OCI-LY7 (cell line): ENCODE results near the gene OR6N1. TPM values are rescaled to one million over a fixed set of nuclear protein-coding genes. Genes with fewer than 3 reads are reported as not detected.

Experiments used
- BruUV-seq: library from RNA; stranded (reverse); fragments of 400-500 nt; replicated peaks from 2 replicates; lab custom pipeline; 2021; lab: Mats Ljungman, UMichigan
- CTCF ChIA-PET: fragments of 300-600 bp; sonication (Branson Sonifier 250); formaldehyde crosslinking; loops from one replicate; lab custom pipeline; 2022; ENCODE audit warnings: antibody characterized with exemption; ENCODE audit not compliant: unreplicated experiment; lab: Charles Lee
- POLR2A ChIA-PET: fragments of 300-600 bp; sonication (Branson Sonifier 250); formaldehyde crosslinking; loops from one replicate; lab custom pipeline; 2022; ENCODE audit warnings: antibody characterized with exemption; lab: Charles Lee
- DNase-seq: peaks from one replicate; pipeline ENCODE4 v3.0.0-alpha.2; 2015; ENCODE audit warnings: low spot score
- H2AFZ ChIP-seq: fragments of 200-600 bp; sonication (generic), shearing (Covaris generic); 2 replicates; pipeline ENCODE4 v1.6.1; 2014; ENCODE audit warnings: mild to moderate bottlenecking, antibody characterized with exemption, low read length, moderate library complexity
- H3K27ac ChIP-seq: fragments of 200-600 bp; sonication (generic); 2 replicates; pipeline ENCODE4 v1.5.1; 2014; ENCODE audit warnings: mixed run types, low read depth, mild to moderate bottlenecking, moderate library complexity, low read length, inconsistent platforms; ENCODE audit not compliant: poor library complexity, severe bottlenecking
- H3K36me3 ChIP-seq: fragments of 200-600 bp; sonication (generic); 2 replicates; pipeline ENCODE4 v1.6.1; 2014; ENCODE audit warnings: mild to moderate bottlenecking, antibody characterized with exemption, low read length, moderate library complexity, mixed read lengths; ENCODE audit not compliant: insufficient read depth
- H3K4me1 ChIP-seq: fragments of 200-600 bp; sonication (generic); 2 replicates; pipeline ENCODE4 v1.5.1; 2014; ENCODE audit warnings: mild to moderate bottlenecking, low read length; ENCODE audit not compliant: insufficient read depth, poor library complexity, severe bottlenecking
- H3K4me2 ChIP-seq: fragments of 200-600 bp; sonication (generic); 2 replicates; pipeline ENCODE4 v1.6.1; 2014; ENCODE audit warnings: mild to moderate bottlenecking, low read length
- H3K4me3 ChIP-seq: fragments of 200-600 bp; sonication (generic); 2 replicates; pipeline ENCODE4 v1.5.1; 2014; ENCODE audit warnings: mild to moderate bottlenecking, low read depth, low read length; ENCODE audit not compliant: poor library complexity, severe bottlenecking
- H3K79me2 ChIP-seq: fragments of 200-600 bp; sonication (generic); 2 replicates; pipeline ENCODE4 v1.6.1; 2016; ENCODE audit warnings: low read depth, mild to moderate bottlenecking, low read length, moderate library complexity, mixed read lengths; ENCODE audit not compliant: insufficient read depth
- H3K9me2 ChIP-seq: fragments of 200-600 bp; sonication (generic); 2 replicates; pipeline ENCODE4 v1.6.1; 2016; ENCODE audit warnings: mild to moderate bottlenecking, low read length, mixed read lengths; ENCODE audit not compliant: insufficient read depth
- H3K9me3 ChIP-seq: fragments of 200-600 bp; sonication (generic); 2 replicates; pipeline ENCODE4 v1.6.1; 2014; ENCODE audit warnings: mild to moderate bottlenecking, mixed run types, low read length, mixed read lengths
- H4K20me1 ChIP-seq: fragments of 200-600 bp; sonication (generic); 2 replicates; pipeline ENCODE4 v1.6.1; 2014; ENCODE audit warnings: mild to moderate bottlenecking, antibody characterized with exemption, low read length, moderate library complexity, mixed read lengths; ENCODE audit not compliant: insufficient read depth
- EZH2phosphoT487 ChIP-seq: fragments of 200-600 bp; sonication (generic); IDR thresholded peaks from 2 replicates; pipeline ENCODE4 v1.6.1; 2018; ENCODE audit warnings: low read depth, borderline replicate concordance, mild to moderate bottlenecking, mixed run types, antibody characterized with exemption, low read length, moderate library complexity, mixed read lengths
- intact Hi-C: fragments of 100-400 bp; cut with micrococcal nuclease; formaldehyde crosslinking; loops from one replicate; pipeline ENCODE4 v1.10.0; 2022; ENCODE audit not compliant: unreplicated experiment
- total RNA-seq, 2 experiments: library from RNA; depleted of rRNA in 1 of 2; stranded (reverse); fragments of >200 nt in 1 of 2; shearing (Covaris generic) in 1 of 2; gene quantifications; 2 replicates each; pipeline ENCODE4 v1.2.3, GENCODE V29; 2014 to 2022
- TF ChIP-seq, protein P1 (sequence below): fragments of 200-600 bp; sonication (generic); conservative IDR thresholded peaks from 2 replicates; pipeline ENCODE4 v1.5.1; 2014; ENCODE audit warnings: mild to moderate bottlenecking, antibody characterized with exemption, low read length, moderate library complexity, mixed read lengths

Gene OR6N1
- total RNA-seq, 2 experiments from 2014 or later: not detected

DNA sequence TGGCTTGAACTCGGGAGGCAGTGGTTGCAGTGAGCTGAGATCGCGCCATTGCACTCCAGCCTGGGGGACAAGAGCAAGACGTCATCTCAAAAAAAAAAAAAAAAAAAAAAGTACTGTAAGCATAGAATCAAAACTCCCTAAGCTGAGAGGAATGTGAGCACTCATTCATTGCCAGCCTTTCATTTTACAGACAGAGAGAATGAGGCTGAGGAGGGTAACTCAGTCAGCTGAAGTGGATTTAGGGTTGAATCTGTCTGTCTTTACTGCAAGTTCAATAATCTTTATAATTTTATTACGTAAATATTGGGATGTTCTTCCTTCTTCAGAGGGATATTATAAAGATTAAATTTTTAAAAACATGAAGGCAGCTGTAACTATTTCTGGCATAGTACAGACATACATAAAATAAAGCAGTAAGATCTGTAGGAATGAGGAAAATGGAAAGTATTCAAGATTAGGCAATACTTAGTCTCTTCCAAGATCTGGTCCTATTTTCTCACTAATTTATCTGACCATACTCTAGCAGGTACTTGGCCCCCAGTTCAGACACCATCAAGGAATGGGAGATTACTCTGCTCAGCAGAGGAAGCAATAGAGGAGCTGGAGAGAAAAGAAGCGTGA is 35.0 kb upstream of the OR6N1 start:
- Histone ChIP-seq H3K9me2 (no peaks in the 10 kb centered on the region), H3K4me3 (no peak overlapping the region), H3K9me3 (no peaks in the 10 kb centered on the region), H3K27ac (no peak overlapping the region), H3K79me2 (no peaks in the 10 kb centered on the region), H4K20me1 (no peaks in the 10 kb centered on the region), H3K4me2 (no peak overlapping the region), H2AFZ (no peak overlapping the region), H3K4me1 (no peaks in the 10 kb centered on the region), H3K36me3 (no peaks in the 10 kb centered on the region)
- intact Hi-C loops: no loop called here
- ChIA-PET CTCF (no interaction called here), POLR2A (interaction anchor here (0.7 to 1.3 kb wide), 3 partner anchors 11 to 42 kb away, joined by 3 to 4 read pairs (median 3); no protein-coding TSS in a partner anchor)
- TF ChIP-seq, protein P1, sequence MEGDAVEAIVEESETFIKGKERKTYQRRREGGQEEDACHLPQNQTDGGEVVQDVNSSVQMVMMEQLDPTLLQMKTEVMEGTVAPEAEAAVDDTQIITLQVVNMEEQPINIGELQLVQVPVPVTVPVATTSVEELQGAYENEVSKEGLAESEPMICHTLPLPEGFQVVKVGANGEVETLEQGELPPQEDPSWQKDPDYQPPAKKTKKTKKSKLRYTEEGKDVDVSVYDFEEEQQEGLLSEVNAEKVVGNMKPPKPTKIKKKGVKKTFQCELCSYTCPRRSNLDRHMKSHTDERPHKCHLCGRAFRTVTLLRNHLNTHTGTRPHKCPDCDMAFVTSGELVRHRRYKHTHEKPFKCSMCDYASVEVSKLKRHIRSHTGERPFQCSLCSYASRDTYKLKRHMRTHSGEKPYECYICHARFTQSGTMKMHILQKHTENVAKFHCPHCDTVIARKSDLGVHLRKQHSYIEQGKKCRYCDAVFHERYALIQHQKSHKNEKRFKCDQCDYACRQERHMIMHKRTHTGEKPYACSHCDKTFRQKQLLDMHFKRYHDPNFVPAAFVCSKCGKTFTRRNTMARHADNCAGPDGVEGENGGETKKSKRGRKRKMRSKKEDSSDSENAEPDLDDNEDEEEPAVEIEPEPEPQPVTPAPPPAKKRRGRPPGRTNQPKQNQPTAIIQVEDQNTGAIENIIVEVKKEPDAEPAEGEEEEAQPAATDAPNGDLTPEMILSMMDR: no peak
- TF ChIP-seq EZH2phosphoT487: no peak
- BruUV-seq: no TSS peak
- DNase-seq: no peak

DNA sequence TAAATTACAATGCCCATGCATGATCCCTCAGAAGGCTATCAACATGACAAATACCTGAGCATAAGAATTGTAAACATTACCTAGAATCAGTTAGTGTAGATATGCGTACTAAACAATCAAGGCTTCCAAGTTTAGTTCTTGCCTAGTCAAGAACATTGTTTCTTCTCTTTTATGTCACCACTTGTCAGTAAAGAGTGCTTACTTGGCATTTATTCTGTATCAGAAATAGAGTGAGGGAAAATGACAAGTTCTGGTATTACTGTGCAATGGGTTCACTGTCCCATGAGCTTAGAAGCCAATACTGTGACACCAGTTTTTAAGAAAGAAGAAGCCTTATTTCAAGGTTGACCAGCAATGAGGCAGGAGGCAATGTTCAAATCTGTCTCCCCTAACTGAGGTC is 31.7 kb upstream of the OR6N1 start:
- H3K36me3 ChIP-seq: no peaks in the 10 kb centered on the region
- TF ChIP-seq, protein P1: no peak
- TF ChIP-seq EZH2phosphoT487: no peak
- POLR2A ChIA-PET: no interaction called here
- CTCF ChIA-PET: no interaction called here
- H3K4me1 ChIP-seq: no peaks in the 10 kb centered on the region
- no peak overlapping the region for H3K27ac ChIP-seq
- H3K4me3 ChIP-seq: no peak overlapping the region
- H3K79me2 ChIP-seq: no peaks in the 10 kb centered on the region
- H3K9me3 ChIP-seq: no peaks in the 10 kb centered on the region
- no peak overlapping the region for H2AFZ ChIP-seq
- intact Hi-C loops: no loop called here
- no peaks in the 10 kb centered on the region for H4K20me1 ChIP-seq
- DNase-seq: no peak
- BruUV-seq: no TSS peak
- H3K9me2 ChIP-seq: no peaks in the 10 kb centered on the region
- H3K4me2 ChIP-seq: no peak overlapping the region

DNA sequence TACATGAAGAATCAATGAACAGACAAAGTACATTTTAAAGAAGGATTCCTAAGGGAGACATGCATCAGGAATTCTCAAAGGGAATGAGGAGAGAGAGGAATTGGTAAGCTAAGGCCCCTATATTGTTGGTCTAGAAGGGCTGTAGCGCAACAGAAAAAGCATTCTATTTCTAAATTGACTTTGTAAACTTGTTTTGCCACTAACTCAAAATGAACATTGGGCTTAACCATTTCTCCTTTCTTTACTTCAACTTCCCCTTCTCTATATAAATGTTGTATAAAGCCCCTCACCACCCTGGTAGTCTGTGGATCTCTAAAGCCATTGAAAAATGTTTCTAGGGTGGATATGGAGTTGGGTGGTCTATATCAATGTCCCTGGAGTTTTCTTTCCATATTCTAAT is 29.4 kb upstream of the OR6N1 start:
- Histone ChIP-seq H3K79me2 (no peaks in the 10 kb centered on the region), H3K36me3 (no peaks in the 10 kb centered on the region), H3K27ac (no peak overlapping the region), H3K4me2 (no peak overlapping the region), H4K20me1 (no peaks in the 10 kb centered on the region), H3K9me2 (no peaks in the 10 kb centered on the region), H3K9me3 (no peaks in the 10 kb centered on the region), H3K4me3 (no peak overlapping the region), H3K4me1 (no peaks in the 10 kb centered on the region), H2AFZ (no peak overlapping the region)
- no TSS peak for BruUV-seq
- ChIA-PET POLR2A (no interaction called here), CTCF (no interaction called here)
- DNase-seq: no peak
- no peak for TF ChIP-seq EZH2phosphoT487
- TF ChIP-seq, protein P1: no peak
- intact Hi-C loops: no loop called here
